SK-N-SH treated with all-trans-retinoic acid at 6 μM for 48 hours (cell line): ENCODE measurements around the gene CAND1.

ENCODE experiments used
- ATAC-seq: fragments of 200-7000 bp; cut with Tn5 transposase; 3 replicates; pipeline ENCODE4 v1.9.1; 2020; ENCODE audit warnings: mild to moderate bottlenecking, moderate library complexity
- CREB5 ChIP-seq: fragments of 250-450 bp; sonication (Bioruptor Pico); IDR thresholded peaks from 2 replicates; pipeline ENCODE4 v1.5.1; 2020; ENCODE audit warnings: low read depth, mild to moderate bottlenecking, moderate library complexity
- CSRNP3 ChIP-seq: fragments of 250-450 bp; sonication (Bioruptor Pico); IDR thresholded peaks from 2 replicates; pipeline ENCODE4 v1.5.1; 2021; ENCODE audit warnings: mild to moderate bottlenecking, moderate library complexity
- ISL1 ChIP-seq: fragments of 250-450 bp; sonication (Bioruptor Pico); IDR thresholded peaks from 2 replicates; pipeline ENCODE4 v2.1.2; 2022; ENCODE audit warnings: mild to moderate bottlenecking, moderate library complexity
- OSR1 ChIP-seq: fragments of 250-450 bp; sonication (Bioruptor Pico); IDR thresholded peaks from 2 replicates; pipeline ENCODE4 v1.8.0; 2022; ENCODE audit warnings: moderate library complexity, mild to moderate bottlenecking, inconsistent platforms
- PPARA ChIP-seq: fragments of 250-450 bp; sonication (Bioruptor Pico); IDR thresholded peaks from 2 replicates; pipeline ENCODE4 v1.5.0; 2020; ENCODE audit warnings: mild to moderate bottlenecking, borderline replicate concordance
- RARB ChIP-seq: fragments of 250-450 bp; sonication (Bioruptor Pico); IDR thresholded peaks from 2 replicates; pipeline ENCODE4 v1.8.0; 2021; ENCODE audit warnings: mild to moderate bottlenecking, moderate library complexity
- SNAI2 ChIP-seq: fragments of 250-450 bp; sonication (Bioruptor Pico); IDR thresholded peaks from 2 replicates; pipeline ENCODE4 v1.5.0; 2020; ENCODE audit warnings: mild to moderate bottlenecking, moderate library complexity
- TOX ChIP-seq: fragments of 250-450 bp; sonication (Bioruptor Pico); IDR thresholded peaks from 2 replicates; pipeline ENCODE4 v1.8.0; 2021; ENCODE audit warnings: mild to moderate bottlenecking, moderate library complexity, borderline replicate concordance
- TSHZ2 ChIP-seq: fragments of 250-450 bp; sonication (Bioruptor Pico); IDR thresholded peaks from 2 replicates; pipeline ENCODE4 v1.5.0; 2020; ENCODE audit warnings: mild to moderate bottlenecking, moderate library complexity
- ZFP3 ChIP-seq: fragments of 250-450 bp; sonication (Bioruptor Pico); IDR thresholded peaks from 2 replicates; pipeline ENCODE4 v1.5.0; 2020; ENCODE audit warnings: mild to moderate bottlenecking, moderate library complexity
- ZFP30 ChIP-seq: fragments of 450-650 bp; formaldehyde crosslinking; IDR thresholded peaks from 2 replicates; pipeline ENCODE4 v1.5.0; 2022; ENCODE audit warnings: mild to moderate bottlenecking, moderate library complexity
- ZNF565 ChIP-seq: fragments of 450-650 bp; formaldehyde crosslinking; conservative IDR thresholded peaks from 2 replicates; pipeline ENCODE4 v1.5.0; 2020; ENCODE audit warnings: low read depth, mild to moderate bottlenecking, moderate library complexity
- ZNF70 ChIP-seq: fragments of 450-650 bp; formaldehyde crosslinking; IDR thresholded peaks from 2 replicates; pipeline ENCODE4 v1.5.0; 2020; ENCODE audit warnings: mild to moderate bottlenecking, moderate library complexity
- TF ChIP-seq, protein P1 (sequence below): fragments of 250-450 bp; sonication (Bioruptor Pico); IDR thresholded peaks from 2 replicates; pipeline ENCODE4 v1.8.0; 2020; ENCODE audit warnings: mild to moderate bottlenecking, moderate library complexity, borderline replicate concordance

CAND1 gene

DNA sequence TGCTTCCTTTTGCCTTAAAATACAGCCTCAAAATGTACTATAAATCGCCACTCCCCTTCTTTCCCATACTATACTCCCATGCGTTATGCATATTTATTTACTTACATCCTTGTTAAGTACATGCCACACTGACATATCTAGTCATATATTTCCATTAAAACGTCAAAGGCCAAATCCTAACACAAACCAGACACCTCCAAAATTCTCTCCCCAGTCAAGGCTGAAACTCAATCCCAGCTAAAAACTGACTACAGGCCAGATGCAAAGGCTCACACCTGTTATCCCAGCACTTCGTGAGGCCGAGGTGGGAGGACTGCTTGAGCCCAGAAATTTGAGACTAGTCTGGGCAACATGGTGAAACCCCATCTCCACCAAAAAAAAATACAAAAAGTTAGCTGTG, 5.7 kb upstream of the CAND1 start:
- TF ChIP-seq CREB5 (CRISPR knock-in tag) = no peak
- TF ChIP-seq TSHZ2 (CRISPR knock-in tag) = no peak
- TF ChIP-seq ZFP3 = no peak
- TF ChIP-seq RARB (CRISPR knock-in tag) = no peak
- TF ChIP-seq ISL1 (CRISPR knock-in tag) = peak; percentile 68

DNA sequence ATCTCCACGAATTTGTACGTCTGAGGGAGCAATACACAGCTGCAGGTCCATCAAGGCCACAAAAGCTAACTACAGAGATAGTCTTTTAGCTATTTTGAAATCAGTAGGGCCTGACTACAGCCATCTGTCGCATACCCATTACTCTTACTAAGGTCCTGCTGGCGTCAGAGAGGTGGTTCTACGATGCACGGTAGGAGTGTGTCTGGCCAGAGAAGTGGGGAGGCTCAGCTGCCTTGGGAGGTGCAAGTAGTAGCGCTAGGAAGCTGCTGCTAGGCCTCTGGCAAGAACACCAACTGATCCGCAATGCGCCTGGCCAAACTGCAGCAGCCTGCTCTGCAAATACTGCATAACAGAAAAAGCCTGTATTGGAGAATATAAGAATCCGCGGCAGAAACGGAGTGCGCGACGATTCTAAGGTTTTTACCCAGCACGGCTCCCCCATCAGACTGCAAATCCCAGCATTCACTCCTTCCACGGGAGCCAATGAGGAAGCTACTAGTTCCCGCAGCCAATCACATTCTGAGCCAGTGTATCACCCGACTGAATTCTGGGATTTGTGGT, 743 bp upstream of the CAND1 start:
- TF ChIP-seq PPARA (CRISPR knock-in tag) (no peak), SNAI2 (0 out of 2 replicates have a peak, but pooled peaks have one; percentile 22), ZFP3 (peak; percentile 92)
- peak; percentile 92 for ATAC-seq

More for the DNA sequence above, 5.7 kb upstream of the CAND1 start:
- ATAC-seq = no peak

DNA sequence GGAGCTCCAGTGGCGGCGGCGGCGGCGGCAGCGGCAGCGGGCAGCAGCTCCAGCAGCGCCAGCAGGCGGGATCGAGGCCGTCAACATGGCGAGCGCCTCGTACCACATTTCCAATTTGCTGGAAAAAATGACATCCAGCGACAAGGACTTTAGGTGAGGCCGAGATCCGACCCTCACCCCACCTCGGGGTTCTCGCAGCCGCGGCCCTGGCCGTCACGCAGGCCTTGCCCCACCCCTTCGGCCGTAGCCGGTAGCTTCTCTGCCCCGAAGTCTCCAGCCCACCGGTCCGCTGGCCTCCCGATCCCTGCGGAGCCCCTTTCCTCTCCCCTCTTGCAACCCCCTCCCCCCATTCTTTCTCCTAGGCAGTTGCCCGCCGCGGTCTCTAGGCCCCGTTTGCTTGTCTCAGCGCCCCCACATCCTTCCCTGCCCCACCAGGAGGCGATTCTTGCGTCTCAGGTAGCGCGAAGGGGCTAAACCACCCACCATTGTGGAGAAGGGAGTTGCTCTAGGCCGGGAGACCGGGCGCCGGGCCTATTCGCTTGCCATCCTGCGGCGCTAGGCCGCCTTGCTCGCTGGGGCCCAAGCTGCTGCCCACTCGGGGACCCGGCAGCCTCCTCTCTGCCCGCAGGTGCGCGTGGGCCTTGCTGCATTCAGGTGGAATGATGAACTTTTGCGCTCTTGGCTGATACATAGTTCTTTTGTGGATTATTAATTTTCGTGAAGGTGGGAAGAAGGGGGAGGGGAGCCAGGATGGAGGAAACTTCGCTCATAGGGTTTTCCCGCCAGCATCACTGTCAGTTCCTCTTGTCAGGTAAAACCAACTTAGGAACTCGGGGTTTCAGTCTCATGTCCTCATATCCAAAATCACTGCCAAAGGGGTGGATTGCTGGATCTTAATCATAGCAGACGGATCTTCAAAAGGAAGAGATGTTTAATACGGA, 745 bp downstream of the CAND1 start:
- TF ChIP-seq TSHZ2 (CRISPR knock-in tag) = no peak
- TF ChIP-seq RARB (CRISPR knock-in tag) = no peak
- TF ChIP-seq ZNF70 (CRISPR knock-in tag) = no peak
- TF ChIP-seq CSRNP3 (CRISPR knock-in tag) = no peak
- TF ChIP-seq OSR1 = no peak
- no peak for TF ChIP-seq ZFP3
- no peak for TF ChIP-seq TOX
- ATAC-seq = peak; percentile 15

- TF ChIP-seq ZFP30 (CRISPR knock-in tag) (no peak), ZNF565 (CRISPR knock-in tag) (no peak)
- TF ChIP-seq, protein P1, sequence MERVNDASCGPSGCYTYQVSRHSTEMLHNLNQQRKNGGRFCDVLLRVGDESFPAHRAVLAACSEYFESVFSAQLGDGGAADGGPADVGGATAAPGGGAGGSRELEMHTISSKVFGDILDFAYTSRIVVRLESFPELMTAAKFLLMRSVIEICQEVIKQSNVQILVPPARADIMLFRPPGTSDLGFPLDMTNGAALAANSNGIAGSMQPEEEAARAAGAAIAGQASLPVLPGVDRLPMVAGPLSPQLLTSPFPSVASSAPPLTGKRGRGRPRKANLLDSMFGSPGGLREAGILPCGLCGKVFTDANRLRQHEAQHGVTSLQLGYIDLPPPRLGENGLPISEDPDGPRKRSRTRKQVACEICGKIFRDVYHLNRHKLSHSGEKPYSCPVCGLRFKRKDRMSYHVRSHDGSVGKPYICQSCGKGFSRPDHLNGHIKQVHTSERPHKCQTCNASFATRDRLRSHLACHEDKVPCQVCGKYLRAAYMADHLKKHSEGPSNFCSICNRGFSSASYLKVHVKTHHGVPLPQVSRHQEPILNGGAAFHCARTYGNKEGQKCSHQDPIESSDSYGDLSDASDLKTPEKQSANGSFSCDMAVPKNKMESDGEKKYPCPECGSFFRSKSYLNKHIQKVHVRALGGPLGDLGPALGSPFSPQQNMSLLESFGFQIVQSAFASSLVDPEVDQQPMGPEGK (CRISPR knock-in tag) = no peak
- no peak for ATAC-seq
These were observed 1.5 kb downstream of the CAND1 start for GRCh38 chr12:67270622-67271021.
